K562 (cell line): ENCODE results near the gene TACC3. TPM values are rescaled to one million over a fixed set of nuclear protein-coding genes. Genes with fewer than 3 reads are reported as not detected.
A peak's percentile ranks its signal among the peaks of the same experiment; 100 is the strongest.

Experiments
- CBFA2T2 ChIP-seq: fragments of 450-650 bp; conservative IDR thresholded peaks from 2 replicates; pipeline ENCODE4 v1.6.1; 2017; ENCODE audit warnings: mild to moderate bottlenecking
- E2F8 ChIP-seq: fragments of 450-650 bp; IDR thresholded peaks from 2 replicates; pipeline ENCODE4 v1.7.1; 2018; ENCODE audit warnings: mild to moderate bottlenecking, low read depth; ENCODE audit not compliant: partially characterized antibody
- HMG20B ChIP-seq: fragments of 250-450 bp; sonication (Bioruptor Pico); IDR thresholded peaks from 2 replicates; pipeline ENCODE4 v1.5.0; 2021; ENCODE audit warnings: mild to moderate bottlenecking
- MBD1 ChIP-seq: fragments of 250-450 bp; sonication (Bioruptor Pico); IDR thresholded peaks from 2 replicates; pipeline ENCODE4 v1.8.0; 2022; ENCODE audit warnings: inconsistent platforms
- MCM3 ChIP-seq: fragments of 450-650 bp; IDR thresholded peaks from 2 replicates; pipeline ENCODE4 v1.6.1; 2016
- PRMT5 ChIP-seq: sonication (generic); formaldehyde crosslinking; IDR thresholded peaks from 2 replicates; pipeline ENCODE4 v1.5.0; 2020; ENCODE audit warnings: missing genetic modification reagents
- REST ChIP-seq, 2 experiments: fragments of 450-650 bp; formaldehyde crosslinking in 1 of 2; IDR thresholded peaks; 2 replicates each; pipeline versions ENCODE4 v1.4.0 to v1.6.1; 2014 to 2020; ENCODE audit warnings: mild to moderate bottlenecking in 2 of 2, borderline replicate concordance in 1 of 2, low read depth in 1 of 2
- SREBF1 ChIP-seq: fragments of 150-350 bp; IDR thresholded peaks from 2 replicates; pipeline ENCODE4 v1.6.1; 2014; ENCODE audit warnings: antibody characterized with exemption, low read depth, low read length, borderline replicate concordance
- U2AF1 ChIP-seq: fragments of 200-400 bp; formaldehyde crosslinking; optimal IDR thresholded peaks from 2 replicates; pipeline ENCODE3; 2017; ENCODE audit warnings: mild to moderate bottlenecking, low read depth, low read length, moderate library complexity
- XRCC4 ChIP-seq: IDR thresholded peaks from one replicate; pipeline ENCODE4 v1.6.1; 2011; ENCODE audit not compliant: insufficient read depth, insufficient read length; ENCODE audit errors: extremely low read depth
- ZBTB33 ChIP-seq: sonication (generic); formaldehyde crosslinking; IDR thresholded peaks from 2 replicates; pipeline ENCODE4 v1.8.1; 2023; ENCODE audit warnings: mild to moderate bottlenecking, missing genetic modification reagents
- ZNF253 ChIP-seq: fragments of 250-450 bp; sonication (Bioruptor Pico); conservative IDR thresholded peaks from 2 replicates; pipeline ENCODE4 v1.6.1; 2021; ENCODE audit warnings: mild to moderate bottlenecking
- ZNF445 ChIP-seq: fragments of 250-450 bp; sonication (Bioruptor Pico); IDR thresholded peaks from 2 replicates; pipeline ENCODE4 v1.4.0; 2020; ENCODE audit warnings: low read depth, mild to moderate bottlenecking, moderate library complexity
- polyA plus RNA-seq, 8 experiments: library from polyadenylated mRNA; depleted of rRNA in 4 of 8; stranded (reverse) in 5 of 8; unstranded in 3 of 8; fragments of >200 nt; fragmentation: Nextera tagmentation in 2 of 8; fragmentation: Illumina TruSeq in 1 of 8; extraction: Ambion mirVana in 2 of 8; extraction: Trizol in 1 of 8; gene quantifications; 2 replicates each; pipeline versions ENCODE4 v1.2.1 to v1.2.3, GENCODE V29; 2011 to 2014; ENCODE audit warnings: inconsistent platforms in 1 of 8, missing spikeins in 1 of 8
- total RNA-seq, 7 experiments: library from RNA; depleted of rRNA in 6 of 7; stranded (reverse); fragments of >200 nt in 6 of 7; fragmentation: Illumina TruSeq in 2 of 7; extraction: Trizol in 2 of 7; gene quantifications; 2 replicates each; pipeline versions ENCODE4 v1.2.1 to v1.2.3, GENCODE V29; 2011 to 2021; ENCODE audit warnings: low replicate concordance in 1 of 7

TACC3 gene
- total and polyA plus RNA-seq, 9 of the 15 experiments (the other 6 are each of a cell fraction or from before 2014, with no cell fraction given): 1.9 to 122 (median 55.6) TPM

- TF ChIP-seq HMG20B (CRISPR knock-in tag) (no peak), ZNF445 (CRISPR knock-in tag) (no peak), PRMT5 (CRISPR knock-in tag) (no peak), CBFA2T2 (no peak), U2AF1 (no peak), MCM3 (no peak), SREBF1 (no peak), ZBTB33 (CRISPR knock-in tag) (peak; percentile 84), E2F8 (no peak), REST (IDR thresholded peaks at IDR 0.05; ENCODE audit: borderline replicate concordance) (no peak), REST (CRISPR knock-in tag; IDR thresholded peaks at IDR 0.05; ENCODE audit: low read depth) (no peak), XRCC4 (no peak), MBD1 (peak; percentile 85), ZNF253 (CRISPR knock-in tag) (no peak)
Observed at GRCh38 chr4:1684506-1685234, 36.7 kb upstream of the TACC3 start (continued).
